Fibroblast of villous mesenchyme (primary cell): ENCODE results near the gene SNX3. TPM values are rescaled to one million over a fixed set of nuclear protein-coding genes. Genes with fewer than 3 reads are reported as not detected.

Experiments used
- DNase-seq: peaks from one replicate; pipeline ENCODE4 v3.0.0-alpha.2; 2010; ENCODE audit warnings: low read depth
- H3K4me3 ChIP-seq: 2 replicates; pipeline ENCODE4 v1.5.1; 2011; ENCODE audit warnings: low read depth, mild to moderate bottlenecking, low read length
- CTCF ChIP-seq: IDR thresholded peaks from 2 replicates; pipeline ENCODE4 v1.5.1; 2012; ENCODE audit warnings: low read depth, mild to moderate bottlenecking, low read length; ENCODE audit not compliant: insufficient read depth
- total RNA-seq: library from RNA; depleted of rRNA; stranded (reverse); fragments of >200 nt; gene quantifications from 2 replicates; pipeline ENCODE4 v1.2.3, GENCODE V29; 2012

The SNX3 gene
- total RNA-seq, 1 donor, result 187 TPM

GRCh38 chr6:108210556-108210955, 50.3 kb downstream of the SNX3 start:
- H3K4me3 ChIP-seq, result no peak overlapping the region
- no peak for DNase-seq
- TF ChIP-seq CTCF, result peak; percentile 0

GRCh38 chr6:108209738-108210137, 51.1 kb downstream of the SNX3 start:
- DNase-seq, result no peak
- H3K4me3 ChIP-seq, result no peak overlapping the region
- TF ChIP-seq CTCF, result no peak

GRCh38 chr6:108207013-108207412, 53.8 kb downstream of the SNX3 start:
- no peak overlapping the region for H3K4me3 ChIP-seq
- TF ChIP-seq CTCF, result no peak
- DNase-seq, result no peak

- no peak overlapping the region for H3K4me3 ChIP-seq
- no peak for DNase-seq
- no peak for TF ChIP-seq CTCF
These were observed 57.4 kb downstream of the SNX3 start for GRCh38 chr6:108203189-108204112.

- no peak for TF ChIP-seq CTCF
- peak; percentile 26 for DNase-seq
- H3K4me3 ChIP-seq, result no peak overlapping the region
These were observed 60.2 kb downstream of the SNX3 start for GRCh38 chr6:108200631-108201030.

- TF ChIP-seq CTCF, result no peak
- no peak overlapping the region for H3K4me3 ChIP-seq
- no peak for DNase-seq
These were observed 60.7 kb downstream of the SNX3 start for GRCh38 chr6:108200186-108200585.
